Measurements from ENCODE around the gene KRT16. TPM values are rescaled to one million over a fixed set of nuclear protein-coding genes. Genes with fewer than 3 reads are reported as not detected.

The KRT16 gene
- total and polyA plus RNA-seq, 9 donors: 1.0 TPM; not detected in 8

- 64 to 82% (median 78%) methylated on average over 10 to 12 of the region's 12 CpGs for WGBS, 3 donors
- Histone ChIP-seq H3K27ac (no peak overlapping the region), H3K9me3 (no peaks in the 10 kb centered on the region), H3K36me3 (no peaks in the 10 kb centered on the region), H3K4me3 (no peak overlapping the region), H3K4me1 (ENCODE audit: insufficient read depth) (no peaks in the 10 kb centered on the region), H3K27me3 (no peaks in the 10 kb centered on the region)
- no peak for DNase-seq
- intact Hi-C loops (cut with DNase I): loop anchor here in 3 of 4 donors (5.0 to 10.0 kb wide), 3 partner anchors 111 to 751 kb away; no protein-coding TSS in a partner anchor
- TF ChIP-seq CTCF (IDR thresholded peaks at IDR 0.05) (no peak), POLR2A (IDR thresholded peaks at IDR 0.05) (no peak), EP300 (IDR thresholded peaks at IDR 0.05) (no peak)
Observed at GRCh38 chr17:41657936-41658335, 45.4 kb upstream of the KRT16 start.

- DNase-seq: no peak
- Histone ChIP-seq H3K27ac (no peak overlapping the region), H3K36me3 (no peaks in the 10 kb centered on the region), H3K27me3 (no peaks in the 10 kb centered on the region), H3K9me3 (no peaks in the 10 kb centered on the region), H3K4me3 (no peak overlapping the region), H3K4me1 (ENCODE audit: insufficient read depth) (no peaks in the 10 kb centered on the region)
- intact Hi-C loops (cut with DNase I): loop anchor here in 3 of 4 donors (5.0 to 10.0 kb wide), 3 partner anchors 110 to 750 kb away; no protein-coding TSS in a partner anchor
- no peak for TF ChIP-seq POLR2A (IDR thresholded peaks at IDR 0.05)
- TF ChIP-seq EP300 (IDR thresholded peaks at IDR 0.05): no peak
- no peak for TF ChIP-seq CTCF (IDR thresholded peaks at IDR 0.05)
- WGBS, 3 donors: 74 to 84% (median 74%) methylated on average over 16 of the region's 16 CpGs
Observed at GRCh38 chr17:41657176-41657754, 44.7 kb upstream of the KRT16 start.

GRCh38 chr17:41656249-41657023 is 43.9 kb upstream of the KRT16 start:
- Histone ChIP-seq H3K4me3 (no peak overlapping the region), H3K27me3 (no peaks in the 10 kb centered on the region), H3K27ac (no peak overlapping the region), H3K36me3 (no peaks in the 10 kb centered on the region), H3K4me1 (ENCODE audit: insufficient read depth) (no peaks in the 10 kb centered on the region), H3K9me3 (no peaks in the 10 kb centered on the region)
- intact Hi-C loops (cut with DNase I): loop anchor here in 3 of 4 donors (5.0 to 10.0 kb wide), 3 partner anchors 109 to 749 kb away; no protein-coding TSS in a partner anchor
- WGBS, 3 donors: 85 to 93% (median 90%) methylated on average over 16 of the region's 16 CpGs
- DNase-seq: no peak
- TF ChIP-seq EP300 (IDR thresholded peaks at IDR 0.05) (no peak), POLR2A (IDR thresholded peaks at IDR 0.05) (no peak)

- Histone ChIP-seq H3K4me1 (ENCODE audit: insufficient read depth) (no peaks in the 10 kb centered on the region), H3K27me3 (no peaks in the 10 kb centered on the region), H3K4me3 (no peak overlapping the region), H3K36me3 (no peaks in the 10 kb centered on the region), H3K27ac (no peak overlapping the region), H3K9me3 (no peaks in the 10 kb centered on the region)
- intact Hi-C loops (cut with DNase I): loop anchor here in 3 of 4 donors (5.0 to 10.0 kb wide), 3 partner anchors 108 to 748 kb away; no protein-coding TSS in a partner anchor
- TF ChIP-seq CTCF (IDR thresholded peaks at IDR 0.05) (no peak), POLR2A (IDR thresholded peaks at IDR 0.05) (no peak), EP300 (IDR thresholded peaks at IDR 0.05) (no peak)
- WGBS, 3 donors: 43 to 45% (median 43%) methylated on average over 17 to 18 of the region's 18 CpGs
- peak in 1 of 5 donors; percentile 71 for DNase-seq
Observed at GRCh38 chr17:41655611-41656111, 43.1 kb upstream of the KRT16 start.
